Measurements from ENCODE around the gene ZCCHC14.

ZCCHC14 gene

GRCh38 chr16:87414251-87414680 is 78.6 kb downstream of the ZCCHC14 start:
- no peak overlapping the region for H3K4me3 ChIP-seq (replicated peaks; ENCODE audit: insufficient read depth, low read length)
- DNase-seq (ENCODE audit: low read depth in 1 of 2, low spot score in 1 of 2): no peak
- TF ChIP-seq GABPA (IDR thresholded peaks at IDR 0.05; ENCODE audit: low read depth): no peak

GRCh38 chr16:87412996-87413421 is 79.8 kb downstream of the ZCCHC14 start:
- H3K27ac ChIP-seq (replicated peaks): no peak overlapping the region
- no peak for TF ChIP-seq SPI1 (IDR thresholded peaks at IDR 0.05; ENCODE audit: borderline replicate concordance, low read depth)
- TF ChIP-seq CTCF (IDR thresholded peaks at IDR 0.05; ENCODE audit: insufficient read depth, low read length): no peak
- no peak for TF ChIP-seq GABPA (IDR thresholded peaks at IDR 0.05; ENCODE audit: low read depth)
- TF ChIP-seq REST (IDR thresholded peaks at IDR 0.05; ENCODE audit: insufficient replicate concordance, low read depth): no peak
- no peak for TF ChIP-seq POLR2AphosphoS5 (IDR thresholded peaks at IDR 0.05; ENCODE audit: low read depth)
- H3K27me3 ChIP-seq (ENCODE audit: insufficient read depth, poor library complexity, severe bottlenecking): no peaks in the 10 kb centered on the region
- no peak overlapping the region for H3K4me3 ChIP-seq (replicated peaks; ENCODE audit: insufficient read depth, low read length)
- DNase-seq (ENCODE audit: low read depth in 1 of 2, low spot score in 1 of 2): no peak

More at GRCh38 chr16:87414251-87414680, 78.6 kb downstream of the ZCCHC14 start:
- Histone ChIP-seq H3K27me3 (ENCODE audit: insufficient read depth, poor library complexity, severe bottlenecking) (no peaks in the 10 kb centered on the region), H3K27ac (replicated peaks) (no peak overlapping the region)

GRCh38 chr16:87412371-87412995 is 80.3 kb downstream of the ZCCHC14 start:
- DNase-seq (ENCODE audit: low read depth in 1 of 2, low spot score in 1 of 2): no peak
- Histone ChIP-seq H3K27ac (replicated peaks) (no peak overlapping the region), H3K4me3 (replicated peaks; ENCODE audit: insufficient read depth, low read length) (no peak overlapping the region), H3K27me3 (ENCODE audit: insufficient read depth, poor library complexity, severe bottlenecking) (no peaks in the 10 kb centered on the region)
- no peak for TF ChIP-seq CTCF (IDR thresholded peaks at IDR 0.05; ENCODE audit: insufficient read depth, low read length)
- TF ChIP-seq POLR2AphosphoS5 (IDR thresholded peaks at IDR 0.05; ENCODE audit: low read depth): no peak

- TF ChIP-seq CTCF (IDR thresholded peaks at IDR 0.05; ENCODE audit: insufficient read depth, low read length) (no peak), GABPA (IDR thresholded peaks at IDR 0.05; ENCODE audit: low read depth) (no peak), SPI1 (IDR thresholded peaks at IDR 0.05; ENCODE audit: borderline replicate concordance, low read depth) (no peak), POLR2AphosphoS5 (IDR thresholded peaks at IDR 0.05; ENCODE audit: low read depth) (no peak)
- Histone ChIP-seq H3K4me3 (replicated peaks; ENCODE audit: insufficient read depth, low read length) (no peak overlapping the region), H3K27me3 (ENCODE audit: insufficient read depth, poor library complexity, severe bottlenecking) (no peaks in the 10 kb centered on the region), H3K27ac (replicated peaks) (no peak overlapping the region)
- no peak for DNase-seq (ENCODE audit: low read depth in 1 of 2, low spot score in 1 of 2)
Observed at GRCh38 chr16:87411375-87412271, 81.2 kb downstream of the ZCCHC14 start.

- no peak overlapping the region for H3K27ac ChIP-seq (replicated peaks)
- DNase-seq (ENCODE audit: low read depth in 1 of 2, low spot score in 1 of 2): no peak
- TF ChIP-seq REST (IDR thresholded peaks at IDR 0.05; ENCODE audit: insufficient replicate concordance, low read depth) (no peak), CTCF (IDR thresholded peaks at IDR 0.05; ENCODE audit: insufficient read depth, low read length) (no peak), GABPA (IDR thresholded peaks at IDR 0.05; ENCODE audit: low read depth) (no peak), SPI1 (IDR thresholded peaks at IDR 0.05; ENCODE audit: borderline replicate concordance, low read depth) (no peak), POLR2AphosphoS5 (IDR thresholded peaks at IDR 0.05; ENCODE audit: low read depth) (no peak)
- H3K4me3 ChIP-seq (replicated peaks; ENCODE audit: insufficient read depth, low read length): no peak overlapping the region
- no peaks in the 10 kb centered on the region for H3K27me3 ChIP-seq (ENCODE audit: insufficient read depth, poor library complexity, severe bottlenecking)
Observed at GRCh38 chr16:87410968-87411367, 81.9 kb downstream of the ZCCHC14 start.
